ENCODE data around the gene SERPINB1.

- TF ChIP-seq CTCF (IDR thresholded peaks at IDR 0.05) (no peak), EP300 (IDR thresholded peaks at IDR 0.05) (no peak)
Measured at GRCh38 chr6:2862712-2863181, 21.1 kb upstream of the SERPINB1 start.

Measured in tibial nerve (tissue), 4 donors.